ENCODE data around the gene NFIB.

NFIB gene

DNA sequence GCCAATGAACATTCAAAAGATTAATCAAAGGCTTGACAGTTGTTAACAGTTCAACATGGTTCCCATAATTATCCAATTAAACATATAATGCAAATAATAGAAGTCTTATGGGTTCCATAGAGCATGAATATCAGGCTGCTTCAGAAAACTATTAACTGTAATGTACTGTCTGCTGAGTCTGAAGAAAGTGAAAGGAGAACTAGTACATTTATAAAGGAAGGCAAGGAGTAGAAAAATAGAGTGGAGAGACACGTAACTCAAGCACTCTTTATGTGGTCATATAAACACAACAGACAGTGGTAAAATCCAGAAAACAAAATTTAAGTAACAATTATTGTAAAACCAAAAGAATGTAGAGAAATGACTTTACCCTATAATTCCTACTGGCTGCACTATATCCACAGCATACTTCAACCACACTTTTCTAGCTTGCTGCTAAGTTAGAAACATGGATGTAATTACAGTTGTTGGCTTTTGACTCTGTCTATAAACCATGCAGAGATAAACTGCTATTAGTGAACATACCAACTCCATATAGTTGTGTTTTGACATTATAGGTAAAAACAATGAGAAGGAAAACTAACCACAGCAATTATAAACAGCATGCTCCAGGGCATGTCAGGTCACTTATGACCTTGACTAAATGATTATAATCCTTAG, 32.7 kb downstream of the NFIB start:
- in situ Hi-C loops (cut with MboI; ENCODE audit: low sequenced_read_pairs): no loop called here

DNA sequence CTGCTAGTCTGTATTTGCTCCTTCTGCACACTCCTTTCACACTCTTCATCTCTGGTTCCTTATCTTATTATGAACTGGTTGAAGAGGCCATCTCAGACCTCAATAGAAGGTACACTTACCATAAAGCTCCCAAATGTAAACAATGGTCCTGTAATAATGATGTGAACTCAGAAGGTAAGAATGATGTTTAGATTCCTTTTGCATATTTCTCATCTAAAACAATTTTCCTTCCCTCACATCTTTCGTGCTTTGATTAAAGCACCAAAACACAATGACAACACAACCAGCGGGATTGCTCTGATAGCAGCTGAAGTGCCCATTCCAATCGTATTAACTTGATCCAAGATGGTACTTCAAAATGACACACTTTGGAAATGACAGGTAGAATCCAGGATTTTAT, 34.3 kb downstream of the NFIB start:
- in situ Hi-C loops (cut with MboI; ENCODE audit: low sequenced_read_pairs): no loop called here

DNA sequence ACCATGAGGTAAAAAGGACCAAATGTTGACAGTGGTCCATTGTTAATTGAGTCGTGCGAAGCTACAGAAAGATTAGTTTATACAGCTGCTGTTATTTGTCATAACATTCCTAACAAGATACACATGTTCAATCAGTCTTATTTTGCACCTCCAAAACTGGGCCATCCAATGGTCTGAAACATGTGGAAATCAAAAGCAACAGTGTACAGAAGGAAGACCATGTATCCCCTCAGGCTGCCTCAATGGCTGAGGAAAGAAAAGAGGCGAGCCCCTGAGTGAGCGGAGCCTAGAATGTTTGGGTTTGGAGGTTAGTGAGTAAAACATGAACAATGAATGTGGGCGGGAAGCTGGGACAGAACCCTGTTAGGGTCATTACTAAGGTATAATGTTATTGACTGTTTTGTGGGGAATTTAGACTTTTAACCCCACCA, 35.6 kb downstream of the NFIB start:
- in situ Hi-C loops (cut with MboI; ENCODE audit: low sequenced_read_pairs): no loop called here

DNA sequence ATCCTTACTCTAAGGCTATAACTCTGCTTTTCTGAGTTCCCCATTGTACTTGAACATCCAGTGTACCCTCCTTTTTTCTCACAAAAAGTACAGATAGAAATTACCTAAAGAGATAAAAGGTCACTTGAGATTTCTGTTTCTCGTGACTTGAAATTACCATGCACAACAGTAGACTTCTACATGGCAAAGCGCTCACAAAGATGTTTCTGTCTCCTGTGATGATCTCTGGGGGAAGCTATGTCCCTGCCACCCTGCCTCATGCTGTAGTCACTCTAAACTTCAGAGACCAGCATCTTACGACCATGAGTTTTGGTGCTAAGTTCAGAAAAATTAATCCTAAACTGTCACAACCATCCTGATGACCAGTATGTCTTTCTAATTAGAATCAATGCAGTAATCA, 36.2 kb downstream of the NFIB start:
- in situ Hi-C loops (cut with MboI; ENCODE audit: low sequenced_read_pairs): no loop called here

DNA sequence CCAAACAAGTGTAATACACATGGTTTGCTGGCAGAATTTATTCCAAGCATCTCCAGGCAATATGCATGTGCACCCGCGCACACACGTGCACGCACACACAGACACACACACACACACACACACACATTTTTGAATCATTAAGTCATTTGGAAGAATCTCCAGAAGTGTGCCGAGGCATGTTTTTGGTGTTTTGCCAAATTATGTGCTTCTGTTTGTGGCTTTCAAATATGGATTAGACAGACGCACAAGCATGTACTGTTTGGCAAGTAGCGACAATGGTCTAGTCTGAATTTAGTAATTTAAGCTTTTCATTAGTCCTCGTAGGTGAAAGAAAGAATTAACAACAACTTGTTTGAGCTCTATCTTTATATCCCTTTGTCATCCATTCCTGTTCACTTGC, 36.7 kb downstream of the NFIB start:
- in situ Hi-C loops (cut with MboI; ENCODE audit: low sequenced_read_pairs): no loop called here

DNA sequence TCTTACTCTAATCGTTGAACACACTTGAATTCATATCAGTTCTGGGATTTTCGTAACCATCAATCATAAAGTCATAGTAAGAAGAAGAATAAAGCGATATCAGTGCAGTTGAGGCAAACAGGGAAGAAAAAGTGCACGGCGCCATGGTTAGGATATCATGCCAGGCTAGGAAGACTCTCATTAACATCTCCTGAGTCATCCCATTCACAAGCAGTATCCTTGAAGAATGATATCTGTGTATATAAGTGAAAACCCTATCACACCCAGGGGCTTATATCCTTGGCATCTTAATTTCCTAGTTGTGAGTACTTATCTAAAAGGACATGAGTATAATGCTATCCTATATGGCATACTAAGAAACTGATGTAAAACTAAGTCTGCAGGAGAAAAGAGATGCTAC, 38.6 kb downstream of the NFIB start:
- in situ Hi-C loops (cut with MboI; ENCODE audit: low sequenced_read_pairs): no loop called here

DNA sequence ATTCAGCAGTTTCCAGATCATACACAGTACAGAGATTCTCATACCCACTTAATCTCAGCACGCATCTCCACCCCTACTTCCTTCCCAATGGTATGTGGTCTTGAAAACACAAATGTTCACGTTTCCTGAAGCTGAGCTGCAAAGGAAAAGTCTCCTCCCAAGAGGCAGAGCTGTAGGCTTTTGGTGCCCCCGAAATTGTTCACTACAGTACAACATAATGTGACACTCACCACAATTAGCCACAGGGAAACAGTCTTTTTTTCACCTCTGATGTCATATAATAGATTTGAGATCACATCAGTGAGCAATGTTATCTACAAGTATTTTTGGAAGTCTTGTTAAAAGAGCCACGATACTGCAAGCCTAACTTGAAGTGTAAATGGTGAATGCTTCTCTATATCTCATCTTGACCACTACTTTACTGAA, 40.2 kb downstream of the NFIB start:
- in situ Hi-C loops (cut with MboI; ENCODE audit: low sequenced_read_pairs): no loop called here

DNA sequence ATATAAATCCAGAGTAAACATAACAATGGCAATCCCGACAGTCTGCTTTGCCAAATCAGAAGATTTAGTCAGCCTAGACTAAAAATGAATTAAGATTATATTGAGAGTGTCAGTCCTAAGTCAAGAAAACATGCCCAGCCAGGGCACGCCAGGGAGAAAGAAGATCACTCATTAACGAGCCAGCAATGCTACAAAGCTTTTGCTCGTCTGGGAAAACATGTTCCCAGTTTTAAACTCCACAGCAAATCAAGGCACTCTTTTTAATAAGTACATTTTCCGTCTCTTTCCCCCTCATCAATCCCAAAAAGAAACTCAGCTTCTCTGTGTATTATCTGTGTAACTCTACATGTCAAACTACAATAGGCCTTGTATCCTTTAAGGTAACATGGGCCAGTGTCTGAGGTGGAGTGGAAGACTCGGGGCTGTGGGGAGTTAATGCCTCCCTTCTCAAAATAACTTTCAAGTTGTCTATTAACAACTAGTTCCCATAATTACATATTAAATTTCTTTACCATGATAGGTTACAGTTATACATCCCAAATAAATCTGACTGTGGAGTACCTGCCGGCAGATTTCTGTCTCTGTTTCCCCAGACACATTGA, 40.9 kb downstream of the NFIB start:
- in situ Hi-C loops (cut with MboI; ENCODE audit: low sequenced_read_pairs): no loop called here

DNA sequence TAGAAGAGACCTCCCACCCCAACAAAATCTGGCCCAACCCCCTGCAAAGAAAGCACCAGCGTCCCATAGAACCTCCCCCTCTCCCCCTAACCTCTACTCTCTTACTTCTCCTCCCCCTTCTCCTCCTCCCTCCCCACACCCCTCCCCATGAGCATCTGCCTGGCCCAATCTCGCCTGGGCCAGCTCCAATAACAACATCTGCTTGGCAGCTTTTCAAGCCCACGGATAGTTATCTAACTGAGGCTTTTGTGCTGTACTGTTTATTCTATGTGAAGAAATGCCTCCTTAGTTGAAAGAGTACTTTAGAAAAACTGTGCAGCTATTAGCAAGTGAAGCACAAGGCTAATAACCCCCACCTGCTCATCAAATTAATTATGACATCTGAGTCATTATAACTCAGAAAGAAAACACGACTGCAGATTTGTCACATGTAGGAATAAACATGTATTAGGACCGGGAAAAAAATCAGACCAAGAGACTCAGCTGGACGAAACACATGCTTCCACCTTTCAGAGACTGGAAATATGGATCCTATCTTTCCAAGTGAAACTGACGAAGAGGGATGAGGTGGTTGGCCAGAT, 42.8 kb downstream of the NFIB start:
- in situ Hi-C loops (cut with MboI; ENCODE audit: low sequenced_read_pairs): no loop called here

DNA sequence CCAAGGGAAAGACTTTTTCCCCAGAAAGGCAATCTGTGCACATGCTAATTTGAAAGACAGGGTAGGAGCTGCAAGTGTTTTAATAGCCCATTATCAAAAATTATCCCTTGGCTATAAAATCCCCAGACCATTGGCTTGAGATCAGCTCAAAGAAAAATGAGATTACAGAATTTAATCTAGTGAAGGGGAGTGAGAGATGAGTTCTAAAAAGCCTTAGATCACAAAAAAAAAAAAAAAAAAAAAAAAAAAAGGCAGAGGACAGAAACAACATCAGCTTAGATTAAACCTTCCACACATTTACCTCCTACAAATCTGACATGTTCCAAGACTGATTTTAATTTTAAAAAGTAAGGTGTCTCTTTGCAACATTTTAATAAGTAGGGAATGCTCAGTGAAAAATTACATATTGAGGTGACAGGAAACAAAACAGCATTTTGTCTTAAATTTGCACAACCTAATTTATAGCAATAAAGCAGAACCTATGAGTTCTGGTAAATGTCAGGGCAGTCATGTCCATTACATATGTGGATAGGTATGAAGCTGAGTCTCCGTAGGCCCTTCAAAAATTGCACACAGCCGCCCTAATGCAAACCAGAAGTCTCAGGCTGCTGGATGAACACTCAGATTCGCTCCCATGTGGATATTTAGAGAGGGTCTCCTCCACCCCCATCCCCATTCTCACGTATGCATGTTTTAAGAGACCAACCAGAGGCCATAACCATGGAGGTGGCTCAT, 43.4 kb downstream of the NFIB start:
- in situ Hi-C loops (cut with MboI; ENCODE audit: low sequenced_read_pairs): no loop called here

DNA sequence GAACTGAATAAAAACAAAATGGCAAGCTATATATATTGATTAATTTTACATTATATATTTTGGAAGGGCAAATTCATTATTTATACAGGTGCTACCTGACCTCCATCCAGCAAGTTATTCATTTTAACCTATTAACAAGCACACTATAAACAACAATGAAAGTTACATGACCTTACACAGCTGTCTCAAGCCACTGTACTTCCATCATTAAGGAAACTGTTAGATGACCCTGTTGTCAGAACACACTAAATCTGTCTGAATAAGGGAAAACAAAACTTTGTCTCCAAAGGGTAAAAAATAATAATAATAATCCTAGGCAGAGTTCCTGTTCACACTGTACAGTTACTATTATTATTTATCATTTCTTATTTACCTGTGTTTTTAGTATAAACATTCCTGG, 44.0 kb downstream of the NFIB start:
- in situ Hi-C loops (cut with MboI; ENCODE audit: low sequenced_read_pairs): no loop called here

DNA sequence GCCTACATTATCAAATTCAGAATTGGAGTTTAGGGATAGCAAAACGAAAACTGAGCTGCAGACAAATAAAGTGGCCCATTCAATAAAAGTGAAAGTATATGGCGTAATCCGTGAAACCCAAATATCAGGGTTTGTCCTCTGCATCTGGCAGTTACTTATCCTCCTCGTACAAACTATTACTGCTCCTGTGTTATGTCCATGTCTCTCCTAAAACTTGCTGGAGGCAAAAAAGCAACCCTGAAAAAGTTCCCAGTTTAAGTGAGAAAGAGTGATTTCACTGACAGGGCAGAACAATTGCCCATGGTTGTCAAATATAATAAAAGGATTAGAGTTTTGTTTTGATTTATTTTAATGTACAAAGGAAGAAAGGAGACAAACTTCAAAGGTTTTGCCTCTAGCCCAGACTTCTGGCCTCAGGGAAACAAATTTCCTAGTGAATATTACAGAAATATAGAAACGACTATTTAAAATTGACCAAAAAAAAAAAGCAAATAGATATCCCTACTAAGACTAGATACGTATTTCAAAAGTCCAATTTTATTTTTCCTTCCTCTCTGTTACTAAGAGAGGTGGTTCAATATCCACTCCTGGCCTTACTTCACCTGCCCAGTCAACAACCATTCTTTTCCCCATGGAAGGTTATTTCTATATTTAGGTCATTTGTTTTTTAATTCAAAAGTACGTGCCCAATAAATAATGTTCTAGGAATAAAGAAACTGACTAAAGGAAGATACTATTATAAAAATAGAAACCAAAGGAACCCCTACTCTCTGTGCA, 50.0 kb downstream of the NFIB start:
- in situ Hi-C loops (cut with MboI; ENCODE audit: low sequenced_read_pairs): no loop called here

DNA sequence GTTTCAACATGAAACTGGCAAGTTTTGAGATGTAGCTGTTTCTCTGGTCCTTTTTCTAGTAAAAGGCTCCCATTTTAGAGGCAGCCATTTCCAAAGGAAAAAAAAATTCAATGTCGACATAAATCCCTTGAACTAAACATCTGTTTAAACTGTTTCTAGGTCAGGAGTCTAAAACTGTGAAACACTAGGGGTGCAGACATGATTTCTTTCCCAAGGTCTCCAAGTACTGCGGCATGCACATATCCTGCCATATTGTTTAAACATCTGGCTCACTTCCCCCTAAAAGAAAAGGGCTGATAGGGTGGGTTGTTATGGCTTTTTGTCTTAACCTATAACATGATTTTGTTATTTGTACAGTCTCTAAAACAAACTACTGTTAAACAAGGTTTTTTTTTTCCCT, 51.1 kb downstream of the NFIB start:
- in situ Hi-C loops (cut with MboI; ENCODE audit: low sequenced_read_pairs): no loop called here

DNA sequence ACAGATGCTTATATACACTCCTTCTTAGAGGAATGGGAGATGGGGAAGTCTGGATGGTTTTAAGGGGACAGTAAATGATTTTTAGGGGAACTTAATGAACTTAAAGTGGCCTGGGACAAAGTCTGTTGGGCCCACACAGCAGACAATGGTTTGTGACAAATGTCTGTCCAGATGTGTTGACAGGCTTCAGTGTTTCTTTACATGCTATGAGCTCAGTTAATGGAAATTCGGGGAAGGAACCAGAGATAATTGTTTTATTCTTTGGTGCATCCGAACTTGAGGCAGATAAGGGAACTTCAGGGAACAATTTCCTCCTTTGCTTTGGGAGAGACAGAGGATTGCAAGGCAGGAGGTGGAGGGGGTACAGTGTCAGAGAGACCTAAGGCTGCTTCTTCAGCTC, 52.3 kb downstream of the NFIB start:
- in situ Hi-C loops (cut with MboI; ENCODE audit: low sequenced_read_pairs): no loop called here

DNA sequence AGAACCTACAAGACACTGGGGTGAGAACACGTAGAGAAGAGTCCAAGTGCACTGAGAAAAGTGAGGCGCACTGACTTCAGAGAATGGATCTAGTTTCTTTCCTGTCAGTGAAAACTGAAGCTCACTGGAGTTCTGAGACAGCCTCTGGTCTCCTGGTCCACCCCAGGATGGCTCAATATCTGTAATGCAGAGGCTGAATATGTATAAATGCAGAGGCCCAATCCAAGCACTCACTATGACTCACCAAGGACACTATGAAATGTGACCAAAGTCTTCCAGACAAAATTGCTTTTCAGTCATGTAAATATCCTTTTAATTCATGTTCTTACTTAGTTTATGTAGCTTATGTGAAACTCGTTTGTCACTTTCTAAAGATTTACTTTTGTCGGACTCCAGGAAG, 53.8 kb downstream of the NFIB start:
- in situ Hi-C loops (cut with MboI; ENCODE audit: low sequenced_read_pairs): no loop called here

DNA sequence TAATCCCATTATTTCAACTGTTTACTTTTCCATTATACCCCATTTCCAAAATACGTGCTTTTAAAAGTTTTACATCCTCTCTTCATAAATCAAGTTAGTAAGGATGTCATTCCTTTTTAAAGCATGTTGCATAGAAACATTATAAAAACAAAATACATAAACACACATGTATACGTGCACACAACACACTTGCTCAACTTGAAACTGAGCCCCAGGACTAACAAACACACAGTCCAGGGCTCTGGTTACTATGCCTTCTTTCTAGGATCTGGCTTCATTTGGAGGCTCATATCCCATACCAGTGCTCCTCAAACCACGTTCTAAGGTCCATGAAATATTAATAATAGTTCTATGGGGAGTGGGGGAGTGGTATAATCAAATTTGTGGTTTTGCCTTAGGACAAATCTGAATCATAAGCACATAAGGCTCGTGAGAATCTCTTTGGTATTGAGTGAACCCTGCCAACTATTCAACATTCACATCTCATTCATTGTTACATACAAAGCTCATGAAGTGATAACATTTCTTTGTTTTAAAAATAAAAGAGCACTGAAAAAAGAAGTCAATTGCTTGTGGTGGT, 55.2 kb downstream of the NFIB start:
- in situ Hi-C loops (cut with MboI; ENCODE audit: low sequenced_read_pairs): no loop called here

DNA sequence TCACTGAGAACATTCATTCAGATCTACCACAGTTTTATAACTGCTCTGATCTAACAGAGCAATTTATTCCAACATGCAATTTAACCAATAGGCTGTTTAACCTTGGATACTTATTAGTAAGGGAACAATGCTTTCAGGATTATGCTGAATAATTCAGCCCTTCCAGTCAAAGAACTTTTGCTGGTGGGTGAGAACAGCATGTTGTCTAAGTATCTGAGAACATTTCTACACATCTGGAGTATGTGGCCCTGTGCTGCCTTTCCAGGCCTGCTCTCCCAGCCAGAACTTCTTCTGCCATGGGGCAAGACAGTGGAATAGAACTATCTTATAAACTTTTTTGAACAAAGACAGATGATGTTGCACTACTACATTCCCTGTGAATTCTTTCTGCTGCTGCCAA, 55.8 kb downstream of the NFIB start:
- in situ Hi-C loops (cut with MboI; ENCODE audit: low sequenced_read_pairs): no loop called here

DNA sequence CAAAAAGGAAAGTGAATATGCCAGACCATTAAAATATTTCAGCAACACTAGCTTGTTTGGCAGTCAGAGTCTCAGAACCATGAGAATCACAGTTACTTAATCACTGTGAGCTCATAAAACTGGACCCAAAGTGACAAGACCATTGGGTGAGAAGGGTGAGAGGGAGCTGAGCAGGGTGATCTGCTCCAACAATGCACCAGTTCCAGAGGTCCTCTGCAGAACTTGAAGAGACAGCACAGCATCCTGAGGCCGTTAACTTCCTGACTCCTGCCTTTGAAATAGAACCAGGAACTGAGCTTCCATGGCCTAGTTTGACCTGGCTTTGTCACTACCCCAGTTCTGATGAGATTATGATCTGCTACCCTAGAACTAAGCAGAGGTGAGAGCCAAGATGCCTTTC, 57.4 kb downstream of the NFIB start:
- in situ Hi-C loops (cut with MboI; ENCODE audit: low sequenced_read_pairs): no loop called here

DNA sequence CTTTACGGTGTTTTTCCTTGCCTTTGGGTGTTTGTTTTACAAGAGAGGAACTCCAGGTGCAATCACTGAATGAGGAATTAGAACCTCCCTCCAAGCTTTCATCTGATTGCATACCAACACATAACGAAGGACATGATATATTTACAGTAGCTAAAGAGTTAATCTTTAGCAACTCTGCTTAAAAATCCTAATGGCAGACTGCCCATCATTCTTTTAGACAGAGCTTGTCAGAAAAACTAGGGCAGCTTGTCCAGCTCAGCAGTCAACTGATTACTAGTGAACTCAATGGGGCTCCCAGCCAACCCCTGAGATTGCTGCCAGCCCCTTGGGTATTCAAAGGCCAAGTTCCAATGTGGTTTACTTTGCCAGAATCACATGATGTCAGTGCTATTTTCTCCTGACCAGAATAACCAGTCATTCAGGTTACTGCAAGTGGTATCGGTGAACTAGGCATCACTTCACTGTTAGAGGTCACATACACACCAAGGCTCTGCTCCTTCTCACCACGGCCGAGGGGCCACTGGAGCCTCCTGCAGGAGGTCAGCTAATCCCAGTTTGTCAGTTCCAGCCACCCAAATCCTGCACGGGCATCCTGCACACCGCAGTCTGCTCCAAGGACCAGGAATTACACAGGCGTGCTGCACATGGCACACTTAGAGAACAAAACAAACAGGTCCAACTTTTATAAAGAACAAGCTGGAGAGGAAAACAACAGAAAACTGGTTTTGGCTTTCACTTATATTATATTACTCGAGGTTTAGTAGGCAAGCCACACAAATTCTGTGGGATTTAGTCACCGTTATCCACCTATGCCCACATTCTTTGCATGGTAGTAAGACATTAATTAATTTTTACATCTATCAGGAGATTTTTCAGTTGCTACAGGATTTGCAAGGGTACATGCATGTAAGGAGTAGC, 62.5 kb downstream of the NFIB start:
- in situ Hi-C loops (cut with MboI; ENCODE audit: low sequenced_read_pairs): no loop called here

DNA sequence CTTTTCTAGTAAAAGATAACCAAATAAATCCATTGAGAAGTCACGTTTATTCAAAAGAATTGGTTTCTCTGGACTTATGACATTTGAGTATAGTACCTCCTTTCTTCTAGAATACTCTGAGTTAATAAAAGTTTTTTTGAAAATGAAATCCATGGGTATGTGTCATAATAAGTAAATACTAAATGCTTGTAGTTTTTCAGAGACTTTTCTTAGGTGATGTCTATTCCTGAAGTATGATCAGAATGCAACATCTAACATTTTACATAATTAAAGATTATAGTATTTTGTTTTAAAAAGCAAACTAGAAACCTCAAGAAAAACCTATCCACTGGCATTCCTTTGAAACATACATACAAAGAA, 63.2 kb downstream of the NFIB start:
- in situ Hi-C loops (cut with MboI; ENCODE audit: low sequenced_read_pairs): no loop called here

Data from HL-60/S4 treated with phorbol 12-myristate 13-acetate at 8.2 ng/mL for 4 days and 3 days (cell line).